ENCODE data around the gene ASPHD2.

ASPHD2 gene

DNA sequence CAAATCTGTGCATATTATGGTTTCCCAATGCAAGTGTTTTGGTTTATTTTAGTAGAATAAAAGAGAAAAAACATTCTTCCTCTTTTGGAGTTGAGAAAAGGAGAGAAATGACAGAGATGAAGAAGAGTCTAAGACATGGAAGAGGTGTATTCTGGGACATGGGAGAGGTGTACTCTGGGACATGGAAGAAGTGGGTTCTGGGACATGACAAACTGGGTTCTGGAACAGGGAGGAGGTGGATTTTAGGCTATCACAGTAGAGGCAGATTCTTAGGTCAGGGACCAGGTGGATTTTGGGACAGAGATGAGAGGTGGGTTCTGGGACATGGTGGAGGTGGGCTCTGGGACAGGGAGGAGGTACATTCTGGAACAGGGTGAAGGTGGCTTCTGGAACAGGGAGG, 2.1 kb upstream of the ASPHD2 start:
- ATAC-seq (ENCODE audit: low read depth) (no peak), DNase-seq (ENCODE audit: low spot score) (no peak)
- Histone ChIP-seq H3K4me3 (ENCODE audit: severe bottlenecking) (no peak overlapping the region), H3K36me3 (ENCODE audit: low read depth) (no peaks in the 10 kb centered on the region), H3K4me1 (ENCODE audit: insufficient read depth, poor library complexity, severe bottlenecking) (peaks cover 15% of the 10 kb centered on the region), H3K9me3 (ENCODE audit: severe bottlenecking) (peaks cover 6% of the 10 kb centered on the region), H3K27me3 (ENCODE audit: insufficient read depth, poor library complexity, severe bottlenecking) (no peaks in the 10 kb centered on the region), H3K27ac (ENCODE audit: poor library complexity, severe bottlenecking) (no peak overlapping the region)
- TF ChIP-seq, protein P1, sequence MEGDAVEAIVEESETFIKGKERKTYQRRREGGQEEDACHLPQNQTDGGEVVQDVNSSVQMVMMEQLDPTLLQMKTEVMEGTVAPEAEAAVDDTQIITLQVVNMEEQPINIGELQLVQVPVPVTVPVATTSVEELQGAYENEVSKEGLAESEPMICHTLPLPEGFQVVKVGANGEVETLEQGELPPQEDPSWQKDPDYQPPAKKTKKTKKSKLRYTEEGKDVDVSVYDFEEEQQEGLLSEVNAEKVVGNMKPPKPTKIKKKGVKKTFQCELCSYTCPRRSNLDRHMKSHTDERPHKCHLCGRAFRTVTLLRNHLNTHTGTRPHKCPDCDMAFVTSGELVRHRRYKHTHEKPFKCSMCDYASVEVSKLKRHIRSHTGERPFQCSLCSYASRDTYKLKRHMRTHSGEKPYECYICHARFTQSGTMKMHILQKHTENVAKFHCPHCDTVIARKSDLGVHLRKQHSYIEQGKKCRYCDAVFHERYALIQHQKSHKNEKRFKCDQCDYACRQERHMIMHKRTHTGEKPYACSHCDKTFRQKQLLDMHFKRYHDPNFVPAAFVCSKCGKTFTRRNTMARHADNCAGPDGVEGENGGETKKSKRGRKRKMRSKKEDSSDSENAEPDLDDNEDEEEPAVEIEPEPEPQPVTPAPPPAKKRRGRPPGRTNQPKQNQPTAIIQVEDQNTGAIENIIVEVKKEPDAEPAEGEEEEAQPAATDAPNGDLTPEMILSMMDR (IDR thresholded peaks at IDR 0.05; ENCODE audit: poor library complexity, severe bottlenecking) = no peak

- ATAC-seq (ENCODE audit: low read depth) (no peak; the same call in 1 of the 3 replicates), DNase-seq (ENCODE audit: low spot score) (no peak)
- TF ChIP-seq, protein P1 (IDR thresholded peaks at IDR 0.05; ENCODE audit: poor library complexity, severe bottlenecking) = no peak
- no peaks in the 10 kb centered on the region for H3K9me3 ChIP-seq (ENCODE audit: severe bottlenecking)
- H3K4me1 ChIP-seq (ENCODE audit: insufficient read depth, poor library complexity, severe bottlenecking) = peaks cover 15% of the 10 kb centered on the region
- peak overlapping the region; percentile 98 for H3K4me3 ChIP-seq (ENCODE audit: severe bottlenecking)
- no peaks in the 10 kb centered on the region for H3K27me3 ChIP-seq (ENCODE audit: insufficient read depth, poor library complexity, severe bottlenecking)
- peaks cover 2% of the 10 kb centered on the region; the same call in 1 of the 2 replicates for H3K36me3 ChIP-seq (ENCODE audit: low read depth)
- H3K27ac ChIP-seq (ENCODE audit: poor library complexity, severe bottlenecking) = peak overlapping the region; percentile 65
These were observed 612 bp downstream of the ASPHD2 start for GRCh38 chr22:26429458-26430286.

DNA sequence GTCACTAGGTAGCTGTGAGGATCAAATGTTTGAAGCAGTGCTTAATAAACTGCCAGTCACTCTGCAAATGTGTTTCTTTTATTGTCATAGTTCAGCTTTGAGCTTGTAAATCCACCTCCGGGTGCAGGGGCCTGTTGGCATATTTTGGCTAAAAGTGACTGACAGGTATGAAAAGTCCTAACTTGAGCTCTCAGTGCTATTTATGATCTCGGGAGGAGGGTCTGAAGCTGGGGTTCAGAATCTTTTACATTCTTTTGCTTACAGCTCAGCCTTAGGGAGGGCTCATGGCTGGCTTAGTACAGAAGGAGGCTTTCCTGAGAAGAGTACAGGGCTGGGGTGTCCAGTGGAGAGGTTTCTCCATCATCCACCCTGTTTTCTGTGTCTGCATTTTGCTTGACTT, 1.5 kb downstream of the ASPHD2 start:
- H3K27me3 ChIP-seq (ENCODE audit: insufficient read depth, poor library complexity, severe bottlenecking) = no peaks in the 10 kb centered on the region
- no peak for DNase-seq (ENCODE audit: low spot score)
- H3K4me3 ChIP-seq (ENCODE audit: severe bottlenecking) = no peak overlapping the region
- peak overlapping the region; percentile 65 for H3K27ac ChIP-seq (ENCODE audit: poor library complexity, severe bottlenecking)
- H3K36me3 ChIP-seq (ENCODE audit: low read depth) = peaks cover 2% of the 10 kb centered on the region; the same call in 1 of the 2 replicates
- H3K9me3 ChIP-seq (ENCODE audit: severe bottlenecking) = no peaks in the 10 kb centered on the region
- no peak; the same call in 2 of the 3 replicates for ATAC-seq (ENCODE audit: low read depth)
- H3K4me1 ChIP-seq (ENCODE audit: insufficient read depth, poor library complexity, severe bottlenecking) = peaks cover 15% of the 10 kb centered on the region
- TF ChIP-seq, protein P1 (IDR thresholded peaks at IDR 0.05; ENCODE audit: poor library complexity, severe bottlenecking) = no peak

DNA sequence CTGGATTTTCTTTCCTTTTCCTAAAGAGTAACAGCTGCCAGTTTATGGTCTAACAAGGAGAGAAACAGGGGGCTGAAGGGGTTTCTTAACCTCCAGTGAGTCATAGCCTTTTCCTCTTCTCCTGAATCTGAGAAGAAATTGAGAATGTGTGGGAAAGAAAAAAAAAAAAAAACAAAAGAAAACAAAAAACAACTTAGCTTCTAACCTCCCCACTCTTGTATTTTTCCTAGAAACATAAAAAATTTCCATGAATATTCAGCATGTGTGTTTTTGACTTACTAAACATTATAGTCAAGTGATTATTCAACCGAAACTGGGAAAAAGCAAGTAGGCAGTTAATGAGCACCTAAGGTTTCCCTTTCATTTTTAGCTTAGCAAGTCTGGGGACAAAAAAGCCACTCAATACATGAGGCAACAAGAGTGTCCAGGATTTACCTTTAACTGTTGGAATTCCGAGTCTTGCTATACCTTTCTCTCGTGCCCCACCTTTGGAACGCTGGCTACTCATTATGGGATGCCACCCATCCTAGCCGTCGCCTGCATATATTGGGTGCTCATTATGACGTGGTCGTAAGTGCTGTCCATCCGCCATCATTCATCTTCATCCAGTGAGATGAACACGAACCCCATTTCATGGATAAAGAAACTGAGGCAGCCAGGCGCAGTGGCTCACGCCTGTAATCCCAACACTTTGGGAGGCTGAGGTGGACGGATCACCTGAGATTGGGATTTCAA, 2.4 kb downstream of the ASPHD2 start:
- ATAC-seq (ENCODE audit: low read depth) (no peak), DNase-seq (ENCODE audit: low spot score) (no peak)
- Histone ChIP-seq H3K9me3 (ENCODE audit: severe bottlenecking) (no peaks in the 10 kb centered on the region), H3K4me1 (ENCODE audit: insufficient read depth, poor library complexity, severe bottlenecking) (peaks cover 18% of the 10 kb centered on the region), H3K27ac (ENCODE audit: poor library complexity, severe bottlenecking) (peak overlapping the region; percentile 65), H3K27me3 (ENCODE audit: insufficient read depth, poor library complexity, severe bottlenecking) (no peaks in the 10 kb centered on the region), H3K36me3 (ENCODE audit: low read depth) (peaks cover 2% of the 10 kb centered on the region; the same call in 1 of the 2 replicates), H3K4me3 (ENCODE audit: severe bottlenecking) (no peak overlapping the region)
- TF ChIP-seq, protein P1 (IDR thresholded peaks at IDR 0.05; ENCODE audit: poor library complexity, severe bottlenecking) = no peak

All from RWPE2 (cell line).